GM12865 (cell line): Measurements from ENCODE around the gene TSPEAR.

Experiments used
- DNase-seq: peaks from one replicate; pipeline ENCODE4 v3.0.0; 2010; ENCODE audit warnings: low read depth
- H3K4me3 ChIP-seq: 2 replicates; pipeline ENCODE4 v1.5.1; 2011; ENCODE audit warnings: mild to moderate bottlenecking, low read depth, low read length, control low read depth
- TF ChIP-seq, protein P1 (sequence below): IDR thresholded peaks from 2 replicates; pipeline ENCODE4 v1.5.1; 2011; ENCODE audit warnings: low read length, control low read depth, low read depth, inconsistent platforms; ENCODE audit not compliant: insufficient read depth; ENCODE audit errors: missing control alignments

TSPEAR gene

DNA sequence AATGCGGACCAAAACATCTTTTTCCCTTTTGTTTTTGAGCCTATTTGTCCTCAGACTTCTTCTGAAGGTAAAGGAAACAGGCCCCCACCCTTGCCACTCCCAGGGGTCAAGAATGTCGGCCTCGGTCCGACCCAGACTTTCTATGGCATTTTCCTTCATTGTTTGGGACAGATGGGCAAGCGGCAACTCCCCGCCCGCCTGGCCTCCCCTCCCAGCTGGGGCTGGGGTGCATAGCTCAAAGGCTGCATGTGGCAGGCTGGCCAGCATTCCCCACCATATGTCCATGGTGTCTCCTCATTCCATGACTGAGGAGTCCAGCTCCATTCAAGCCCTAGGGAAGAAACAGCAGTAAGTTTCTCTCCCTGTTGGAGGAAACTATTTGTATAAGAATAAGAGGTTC is 29.4 kb upstream of the TSPEAR start:
- DNase-seq: no peak
- TF ChIP-seq, protein P1, sequence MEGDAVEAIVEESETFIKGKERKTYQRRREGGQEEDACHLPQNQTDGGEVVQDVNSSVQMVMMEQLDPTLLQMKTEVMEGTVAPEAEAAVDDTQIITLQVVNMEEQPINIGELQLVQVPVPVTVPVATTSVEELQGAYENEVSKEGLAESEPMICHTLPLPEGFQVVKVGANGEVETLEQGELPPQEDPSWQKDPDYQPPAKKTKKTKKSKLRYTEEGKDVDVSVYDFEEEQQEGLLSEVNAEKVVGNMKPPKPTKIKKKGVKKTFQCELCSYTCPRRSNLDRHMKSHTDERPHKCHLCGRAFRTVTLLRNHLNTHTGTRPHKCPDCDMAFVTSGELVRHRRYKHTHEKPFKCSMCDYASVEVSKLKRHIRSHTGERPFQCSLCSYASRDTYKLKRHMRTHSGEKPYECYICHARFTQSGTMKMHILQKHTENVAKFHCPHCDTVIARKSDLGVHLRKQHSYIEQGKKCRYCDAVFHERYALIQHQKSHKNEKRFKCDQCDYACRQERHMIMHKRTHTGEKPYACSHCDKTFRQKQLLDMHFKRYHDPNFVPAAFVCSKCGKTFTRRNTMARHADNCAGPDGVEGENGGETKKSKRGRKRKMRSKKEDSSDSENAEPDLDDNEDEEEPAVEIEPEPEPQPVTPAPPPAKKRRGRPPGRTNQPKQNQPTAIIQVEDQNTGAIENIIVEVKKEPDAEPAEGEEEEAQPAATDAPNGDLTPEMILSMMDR: no peak
- no peak overlapping the region for H3K4me3 ChIP-seq

DNA sequence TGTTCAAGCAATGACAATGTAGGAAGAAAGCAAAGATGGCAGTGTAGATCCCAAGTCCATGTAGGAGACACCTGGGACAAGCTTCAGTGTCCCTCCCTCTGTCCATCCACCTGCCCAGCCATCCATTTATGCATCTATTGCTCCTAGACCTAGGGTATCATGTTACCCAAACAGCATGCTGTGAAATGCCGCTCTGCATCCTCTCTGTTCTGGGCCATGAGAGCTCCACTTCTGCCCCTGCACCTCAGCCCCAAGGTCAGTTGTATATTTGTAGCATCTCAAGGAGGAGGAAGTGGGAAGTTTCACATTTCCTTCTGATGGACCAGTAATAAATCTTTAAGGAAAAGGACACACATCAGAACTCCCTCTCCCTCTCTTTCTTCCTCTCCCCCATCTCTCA is 27.9 kb upstream of the TSPEAR start:
- no peak for DNase-seq
- TF ChIP-seq, protein P1: no peak
- no peak overlapping the region for H3K4me3 ChIP-seq

DNA sequence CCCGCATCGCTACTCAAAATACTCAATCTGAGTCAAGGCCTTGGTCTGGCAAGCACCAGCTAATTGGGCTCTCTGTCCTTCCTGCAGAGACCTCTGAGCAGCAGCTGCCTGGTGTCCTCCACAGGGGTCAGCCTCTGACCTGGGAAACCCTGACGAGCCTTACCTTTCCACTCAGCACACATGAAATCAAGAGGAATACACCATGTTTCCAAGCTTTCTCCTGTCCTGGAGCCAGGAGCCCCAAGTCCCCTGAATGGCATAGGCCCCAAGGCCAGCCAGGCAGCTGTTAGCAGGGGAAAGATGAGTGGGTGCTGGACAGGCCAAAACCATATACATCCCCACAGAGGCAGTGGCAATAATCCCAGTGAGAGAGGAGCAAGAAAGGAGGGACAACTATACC is 27.2 kb upstream of the TSPEAR start:
- TF ChIP-seq, protein P1: no peak
- no peak overlapping the region for H3K4me3 ChIP-seq
- no peak for DNase-seq

DNA sequence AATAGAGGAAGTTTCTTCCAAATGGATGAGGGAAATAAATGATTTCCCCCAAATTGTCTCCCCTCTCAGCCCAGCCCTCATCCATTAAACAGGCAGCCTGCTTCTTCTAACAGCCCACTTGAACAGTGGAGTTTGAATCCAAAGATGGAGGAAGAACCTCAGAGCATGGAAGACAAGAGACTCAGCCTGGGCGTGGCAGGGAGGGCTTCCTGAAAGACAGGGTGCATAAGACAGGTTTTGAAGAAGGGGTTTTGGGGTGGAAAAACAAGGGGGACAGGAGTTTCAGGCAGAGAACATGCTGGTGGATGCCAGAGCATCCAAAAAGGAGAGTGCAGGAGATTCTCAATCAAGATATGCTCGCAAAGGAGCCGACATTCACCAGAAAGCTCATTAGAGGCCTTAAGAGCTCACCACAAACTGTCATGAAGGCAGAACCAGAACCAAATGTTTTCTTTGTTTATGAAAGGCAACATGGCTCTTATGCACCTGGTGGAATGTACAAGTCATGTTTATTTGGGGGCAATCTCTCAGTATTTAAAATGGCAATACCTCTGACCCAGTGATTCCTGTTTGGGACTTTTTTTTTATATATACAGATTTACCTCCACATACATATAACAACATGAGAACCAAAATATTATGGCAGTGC is 26.5 kb upstream of the TSPEAR start:
- no peak overlapping the region for H3K4me3 ChIP-seq
- no peak for DNase-seq
- TF ChIP-seq, protein P1: no peak

DNA sequence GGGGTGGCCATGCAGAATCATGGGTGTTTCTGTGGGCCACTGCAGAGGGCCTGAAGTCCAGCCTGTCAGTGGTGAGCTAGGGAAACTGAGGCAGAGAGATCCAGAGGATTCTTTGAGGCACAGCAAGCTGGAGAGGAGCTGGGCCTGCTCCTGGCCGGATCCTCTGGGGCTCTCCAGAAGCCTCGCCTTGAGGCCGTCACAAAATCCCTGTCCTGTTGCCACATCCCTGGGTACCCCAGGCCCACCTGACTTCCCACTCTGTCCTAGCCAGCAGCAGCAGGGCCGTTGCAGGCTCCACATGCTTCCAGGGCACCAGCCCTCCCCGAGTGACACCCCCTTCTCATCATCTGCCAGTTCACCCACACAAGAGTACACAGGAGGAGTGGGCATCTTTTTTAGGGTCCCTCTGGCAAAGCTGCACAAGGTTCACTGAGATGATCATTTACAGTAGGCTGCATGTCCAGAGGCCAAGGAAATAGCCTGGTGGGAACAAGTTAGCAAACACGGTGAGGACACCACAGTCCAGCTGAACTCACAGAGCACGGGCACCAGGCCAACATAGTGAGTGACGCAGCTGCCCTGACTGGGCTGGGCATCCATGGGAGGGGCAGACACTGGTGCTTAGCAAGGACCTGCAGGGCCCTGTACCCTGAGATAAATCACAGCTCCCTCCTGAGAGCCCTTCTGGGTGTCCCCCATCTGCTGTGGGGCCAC is 25.1 kb upstream of the TSPEAR start:
- TF ChIP-seq, protein P1: no peak
- H3K4me3 ChIP-seq: no peak overlapping the region
- no peak for DNase-seq

DNA sequence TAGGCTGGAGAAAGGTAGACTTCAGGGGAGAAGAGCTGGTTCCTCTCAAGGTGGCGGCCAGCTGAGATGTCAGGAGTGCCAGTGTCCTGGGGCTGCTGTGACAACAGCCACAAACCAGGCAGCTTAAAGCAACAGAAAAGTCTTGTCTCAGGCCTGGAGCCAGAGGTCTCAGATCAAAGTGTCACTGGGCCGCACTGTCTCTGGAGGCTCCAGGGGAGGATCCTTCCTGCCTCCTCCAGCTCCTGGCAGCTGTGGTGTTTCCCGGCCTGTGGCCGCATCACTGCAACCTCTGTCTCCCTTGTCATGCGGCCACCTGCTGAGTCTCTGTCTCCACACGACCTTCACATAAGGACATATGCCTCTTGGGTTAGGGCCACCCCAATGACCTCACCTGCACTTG is 24.4 kb upstream of the TSPEAR start:
- DNase-seq: no peak
- TF ChIP-seq, protein P1: no peak
- H3K4me3 ChIP-seq: no peak overlapping the region
